ENCODE results near the gene DRD2.

DNA sequence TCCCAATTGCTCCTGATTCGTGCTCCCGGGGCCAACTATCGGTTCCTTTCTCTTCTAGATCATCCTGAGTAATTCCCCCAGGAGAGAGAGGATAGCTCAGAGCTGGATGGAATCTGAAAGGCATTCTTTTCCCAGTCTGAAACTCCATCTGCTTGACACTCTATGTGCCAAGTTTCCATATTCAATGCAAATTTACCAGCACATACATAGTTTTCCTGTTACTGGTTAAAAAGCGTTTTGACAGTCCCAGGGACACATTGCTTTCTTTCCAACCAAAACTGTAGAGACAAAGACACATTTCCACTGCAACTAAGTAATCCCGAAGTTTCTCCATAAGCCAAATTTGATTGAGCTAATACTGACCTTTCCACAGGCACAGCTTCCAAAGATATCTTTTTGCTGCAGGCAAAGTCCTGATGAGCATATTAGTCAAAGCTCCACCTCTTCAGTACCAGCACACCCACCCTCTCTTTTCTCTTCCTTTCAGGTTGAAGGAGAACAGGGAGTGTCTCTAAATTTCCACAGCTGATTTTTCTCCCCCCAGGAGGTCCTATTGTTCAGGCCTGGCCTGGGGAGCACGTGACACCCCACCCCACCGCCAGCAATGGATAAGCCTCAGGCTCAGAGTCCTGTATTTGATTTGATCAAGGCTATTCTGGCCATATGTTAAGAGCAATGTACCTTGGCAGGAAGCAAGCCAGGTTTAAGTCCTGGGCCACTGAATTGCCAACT, 97.4 kb downstream of the DRD2 start:
- TF ChIP-seq POLR2AphosphoS5 (IDR thresholded peaks at IDR 0.05; ENCODE audit: low read depth) (no peak), GABPA (IDR thresholded peaks at IDR 0.05; ENCODE audit: low read depth) (no peak), SPI1 (IDR thresholded peaks at IDR 0.05; ENCODE audit: borderline replicate concordance, low read depth) (no peak)
- TF ChIP-seq, protein P1, sequence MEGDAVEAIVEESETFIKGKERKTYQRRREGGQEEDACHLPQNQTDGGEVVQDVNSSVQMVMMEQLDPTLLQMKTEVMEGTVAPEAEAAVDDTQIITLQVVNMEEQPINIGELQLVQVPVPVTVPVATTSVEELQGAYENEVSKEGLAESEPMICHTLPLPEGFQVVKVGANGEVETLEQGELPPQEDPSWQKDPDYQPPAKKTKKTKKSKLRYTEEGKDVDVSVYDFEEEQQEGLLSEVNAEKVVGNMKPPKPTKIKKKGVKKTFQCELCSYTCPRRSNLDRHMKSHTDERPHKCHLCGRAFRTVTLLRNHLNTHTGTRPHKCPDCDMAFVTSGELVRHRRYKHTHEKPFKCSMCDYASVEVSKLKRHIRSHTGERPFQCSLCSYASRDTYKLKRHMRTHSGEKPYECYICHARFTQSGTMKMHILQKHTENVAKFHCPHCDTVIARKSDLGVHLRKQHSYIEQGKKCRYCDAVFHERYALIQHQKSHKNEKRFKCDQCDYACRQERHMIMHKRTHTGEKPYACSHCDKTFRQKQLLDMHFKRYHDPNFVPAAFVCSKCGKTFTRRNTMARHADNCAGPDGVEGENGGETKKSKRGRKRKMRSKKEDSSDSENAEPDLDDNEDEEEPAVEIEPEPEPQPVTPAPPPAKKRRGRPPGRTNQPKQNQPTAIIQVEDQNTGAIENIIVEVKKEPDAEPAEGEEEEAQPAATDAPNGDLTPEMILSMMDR (IDR thresholded peaks at IDR 0.05; ENCODE audit: insufficient read depth, low read length) = no peak
- TF ChIP-seq, protein P2, sequence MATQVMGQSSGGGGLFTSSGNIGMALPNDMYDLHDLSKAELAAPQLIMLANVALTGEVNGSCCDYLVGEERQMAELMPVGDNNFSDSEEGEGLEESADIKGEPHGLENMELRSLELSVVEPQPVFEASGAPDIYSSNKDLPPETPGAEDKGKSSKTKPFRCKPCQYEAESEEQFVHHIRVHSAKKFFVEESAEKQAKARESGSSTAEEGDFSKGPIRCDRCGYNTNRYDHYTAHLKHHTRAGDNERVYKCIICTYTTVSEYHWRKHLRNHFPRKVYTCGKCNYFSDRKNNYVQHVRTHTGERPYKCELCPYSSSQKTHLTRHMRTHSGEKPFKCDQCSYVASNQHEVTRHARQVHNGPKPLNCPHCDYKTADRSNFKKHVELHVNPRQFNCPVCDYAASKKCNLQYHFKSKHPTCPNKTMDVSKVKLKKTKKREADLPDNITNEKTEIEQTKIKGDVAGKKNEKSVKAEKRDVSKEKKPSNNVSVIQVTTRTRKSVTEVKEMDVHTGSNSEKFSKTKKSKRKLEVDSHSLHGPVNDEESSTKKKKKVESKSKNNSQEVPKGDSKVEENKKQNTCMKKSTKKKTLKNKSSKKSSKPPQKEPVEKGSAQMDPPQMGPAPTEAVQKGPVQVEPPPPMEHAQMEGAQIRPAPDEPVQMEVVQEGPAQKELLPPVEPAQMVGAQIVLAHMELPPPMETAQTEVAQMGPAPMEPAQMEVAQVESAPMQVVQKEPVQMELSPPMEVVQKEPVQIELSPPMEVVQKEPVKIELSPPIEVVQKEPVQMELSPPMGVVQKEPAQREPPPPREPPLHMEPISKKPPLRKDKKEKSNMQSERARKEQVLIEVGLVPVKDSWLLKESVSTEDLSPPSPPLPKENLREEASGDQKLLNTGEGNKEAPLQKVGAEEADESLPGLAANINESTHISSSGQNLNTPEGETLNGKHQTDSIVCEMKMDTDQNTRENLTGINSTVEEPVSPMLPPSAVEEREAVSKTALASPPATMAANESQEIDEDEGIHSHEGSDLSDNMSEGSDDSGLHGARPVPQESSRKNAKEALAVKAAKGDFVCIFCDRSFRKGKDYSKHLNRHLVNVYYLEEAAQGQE (IDR thresholded peaks at IDR 0.05; ENCODE audit: insufficient replicate concordance, low read depth) = no peak

Measured in HL-60 (cell line).